Activated CD8-positive, alpha-beta memory T cell treated with anti-CD3 and anti-CD28 coated beads for 36 hours (primary cell): Measurements from ENCODE around the gene ARL13B. TPM values are rescaled to one million over a fixed set of nuclear protein-coding genes. Genes with fewer than 3 reads are reported as not detected.

Experiments used
- CTCF ChIA-PET: fragments of 350-600 bp; sonication (Branson Sonifier 250); formaldehyde crosslinking; loops from one replicate; lab custom pipeline; 2021; ENCODE audit warnings: antibody characterized with exemption; lab: Charles Lee
- POLR2A ChIA-PET: fragments of 350-600 bp; sonication (Branson Sonifier 250); formaldehyde crosslinking; loops from one replicate; lab custom pipeline; 2021; ENCODE audit warnings: antibody characterized with exemption; lab: Charles Lee
- total RNA-seq, 2 experiments: library from RNA; stranded (reverse); gene quantifications; one replicate each; pipeline ENCODE4 v1.2.3, GENCODE V29; 2021

Gene ARL13B
- total RNA-seq, 2 experiments from 2014 or later: 15.3 to 15.6 TPM

GRCh38 chr3:93991631-93992030 lies 11.7 kb downstream of the ARL13B start:
- ChIA-PET POLR2A (no interaction called here), CTCF (no interaction called here)

GRCh38 chr3:93992207-93992606 lies 12.3 kb downstream of the ARL13B start:
- CTCF ChIA-PET: no interaction called here
- POLR2A ChIA-PET: no interaction called here

- ChIA-PET CTCF (interaction anchor here (1.3 kb wide), 1 partner anchor 14 kb away, joined by 3 read pairs; the partner anchor contains the start of gene ARL13B), POLR2A (no interaction called here)
Measured at GRCh38 chr3:93994056-93994455, 14.1 kb downstream of the ARL13B start.

GRCh38 chr3:94001191-94001590 lies 21.2 kb downstream of the ARL13B start:
- ChIA-PET POLR2A (no interaction called here), CTCF (interaction anchor here (1.0 kb wide), 1 partner anchor 68 kb away, joined by 3 read pairs; no protein-coding TSS in a partner anchor)

GRCh38 chr3:94001827-94002495 lies 22.0 kb downstream of the ARL13B start:
- ChIA-PET POLR2A (no interaction called here), CTCF (no interaction called here)

- POLR2A ChIA-PET: interaction anchor here (0.7 kb wide), 1 partner anchor 65 kb away, joined by 3 read pairs; no protein-coding TSS in a partner anchor
- CTCF ChIA-PET: interaction anchor here (0.7 to 1.1 kb wide), 4 partner anchors 59 to 126 kb away, joined by 3 to 4 read pairs (median 4); partner anchors contain the start of genes DHFR2 and NSUN3
Measured at GRCh38 chr3:94004301-94004910, 24.5 kb downstream of the ARL13B start.

- POLR2A ChIA-PET: interaction anchor here (1.2 kb wide), 1 partner anchor 55 kb away, joined by 3 read pairs; the partner anchor contains the start of genes DHFR2 and NSUN3
Measured at GRCh38 chr3:94008253-94008652, 28.3 kb downstream of the ARL13B start.

GRCh38 chr3:94009608-94010007 lies 29.7 kb downstream of the ARL13B start:
- CTCF ChIA-PET: no interaction called here

More at GRCh38 chr3:94008253-94008652, 28.3 kb downstream of the ARL13B start:
- CTCF ChIA-PET: no interaction called here

GRCh38 chr3:94011233-94011711 lies 31.3 kb downstream of the ARL13B start:
- CTCF ChIA-PET: interaction anchor here (1.9 kb wide), 1 partner anchor 52 kb away, joined by 4 read pairs; the partner anchor contains the start of gene NSUN3
- POLR2A ChIA-PET: interaction anchor here (1.8 kb wide), 1 partner anchor 52 kb away, joined by 6 read pairs; the partner anchor contains the start of genes DHFR2 and NSUN3

More at GRCh38 chr3:94009608-94010007, 29.7 kb downstream of the ARL13B start:
- POLR2A ChIA-PET: no interaction called here

GRCh38 chr3:94012185-94012584 lies 32.2 kb downstream of the ARL13B start:
- ChIA-PET POLR2A (interaction anchor here (1.8 kb wide), 1 partner anchor 51 kb away, joined by 6 read pairs; the partner anchor contains the start of genes DHFR2 and NSUN3), CTCF (interaction anchor here (1.9 kb wide), 1 partner anchor 51 kb away, joined by 4 read pairs; the partner anchor contains the start of gene NSUN3)

- ChIA-PET CTCF (no interaction called here), POLR2A (no interaction called here)
Measured at GRCh38 chr3:94015025-94015424, 35.1 kb downstream of the ARL13B start.

GRCh38 chr3:94019659-94020058 lies 39.7 kb downstream of the ARL13B start:
- CTCF ChIA-PET: no interaction called here
- POLR2A ChIA-PET: no interaction called here

- ChIA-PET CTCF (no interaction called here), POLR2A (no interaction called here)
Measured at GRCh38 chr3:94020293-94020692, 40.3 kb downstream of the ARL13B start.

GRCh38 chr3:94024385-94024784 lies 44.4 kb downstream of the ARL13B start:
- POLR2A ChIA-PET: no interaction called here
- CTCF ChIA-PET: no interaction called here

- CTCF ChIA-PET: no interaction called here
Measured at GRCh38 chr3:94026623-94027022, 46.7 kb downstream of the ARL13B start.

GRCh38 chr3:94028093-94028837 lies 48.3 kb downstream of the ARL13B start, which contains the start of gene STX19:
TSS of gene STX19 (minus strand) at chr3:94028597. CDS start at chr3:94015269, 13,328 bp downstream.
- ChIA-PET POLR2A (no interaction called here), CTCF (no interaction called here)

More at GRCh38 chr3:94026623-94027022, 46.7 kb downstream of the ARL13B start:
- POLR2A ChIA-PET: no interaction called here

- ChIA-PET CTCF (interaction anchor here (1.0 kb wide), 1 partner anchor 34 kb away, joined by 3 read pairs; no protein-coding TSS in a partner anchor), POLR2A (no interaction called here)
Measured at GRCh38 chr3:94036909-94037507, 57.1 kb downstream of the ARL13B start.

GRCh38 chr3:94043285-94043684 lies 63.3 kb downstream of the ARL13B start:
- ChIA-PET POLR2A (no interaction called here), CTCF (no interaction called here)
